Activated T-helper 2 cell treated with anti-CD3 and anti-CD28 coated beads, Interferon-gamma antibody, Interleukin-2, Interleukin-4, amounts not matched to agents 10 μg/mL and 5 μg/mL and 100 μg/mL, durations not matched to agents 14 hours and 24 hours and 36 hours (primary cell): ENCODE results near the gene PTPN6. TPM values are rescaled to one million over a fixed set of nuclear protein-coding genes. Genes with fewer than 3 reads are reported as not detected.
A peak's percentile ranks its signal among the peaks of the same experiment; 100 is the strongest.

ENCODE experiments used
- DNase-seq: peaks from one replicate; pipeline ENCODE4 v3.0.0; 2021; ENCODE audit warnings: low spot score
- H3K27ac Mint-ChIP-seq: one replicate; pipeline ENCODE4 v1.8.0; 2021; ENCODE audit warnings: mixed read lengths
- H3K27me3 Mint-ChIP-seq: one replicate; pipeline ENCODE4 v1.8.0; 2021; ENCODE audit warnings: low read depth, mixed read lengths
- H3K36me3 Mint-ChIP-seq: one replicate; pipeline ENCODE4 v1.8.0; 2021; ENCODE audit warnings: low read depth, mixed read lengths
- H3K4me1 Mint-ChIP-seq: one replicate; pipeline ENCODE4 v1.8.0; 2021; ENCODE audit warnings: low read depth, mixed read lengths
- H3K4me3 Mint-ChIP-seq: one replicate; pipeline ENCODE4 v1.8.0; 2021; ENCODE audit warnings: low read depth, mild to moderate bottlenecking, moderate library complexity, mixed read lengths
- H3K9me3 Mint-ChIP-seq: one replicate; pipeline ENCODE4 v1.8.0; 2021; ENCODE audit warnings: mixed read lengths
- intact Hi-C: fragments of 100-400 bp; cut with micrococcal nuclease; formaldehyde crosslinking; loops from one replicate; pipeline ENCODE4 v1.15.1; 2023
- total RNA-seq: library from RNA; stranded (reverse); gene quantifications from 2 replicates; pipeline ENCODE4 v1.2.3, GENCODE V29; 2022

PTPN6 gene
- total RNA-seq, 1 donor from 2014 or later: 250 TPM

GRCh38 chr12:6928022-6928702 lies 23.0 kb upstream of the PTPN6 start:
- Mint-ChIP-seq H3K9me3 (no peaks in the 10 kb centered on the region), H3K27ac (peak overlapping the region; percentile 85), H3K27me3 (no peaks in the 10 kb centered on the region), H3K36me3 (peaks cover 26% of the 10 kb centered on the region), H3K4me1 (peaks cover 61% of the 10 kb centered on the region), H3K4me3 (peak overlapping the region; percentile 94)
- DNase-seq: no peak
- intact Hi-C loops: no loop called here

DNA sequence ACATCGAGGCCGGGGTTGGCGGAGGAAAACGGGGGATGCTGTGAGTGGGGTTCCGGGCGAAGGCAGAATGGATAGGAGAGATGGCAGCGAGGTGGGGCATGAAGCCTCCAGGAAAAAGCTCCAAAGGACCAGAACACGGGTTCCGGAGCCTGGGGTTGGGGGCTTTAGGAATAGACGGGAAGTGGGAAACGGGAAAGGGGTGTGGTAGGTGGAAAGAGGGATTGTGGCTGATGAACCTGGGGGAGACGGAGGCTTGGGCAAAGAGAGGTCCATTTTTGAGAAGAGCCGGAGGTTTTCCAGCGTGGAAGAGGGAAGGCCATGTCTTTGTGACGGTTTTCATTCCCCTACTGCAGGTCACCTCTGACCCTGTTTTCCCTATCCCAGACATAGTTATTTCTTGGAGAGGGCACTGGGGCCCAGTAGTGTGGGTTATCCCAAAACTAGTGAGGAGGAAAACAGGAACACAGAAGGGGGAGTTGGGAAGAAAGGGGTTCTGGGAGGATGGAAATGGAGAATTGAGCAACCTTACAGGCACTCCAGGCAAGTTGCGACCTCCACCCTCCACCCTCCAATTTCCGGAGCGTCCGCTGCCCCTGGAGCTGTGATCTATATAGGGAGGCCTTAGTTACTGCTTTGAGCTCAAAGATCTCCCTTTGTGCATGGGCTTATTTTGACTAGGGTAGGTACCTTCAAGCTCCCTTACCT lies 22.3 kb upstream of the PTPN6 start:
- DNase-seq: no peak
- H3K27me3 Mint-ChIP-seq: no peaks in the 10 kb centered on the region
- peaks cover 26% of the 10 kb centered on the region for H3K36me3 Mint-ChIP-seq
- H3K9me3 Mint-ChIP-seq: no peaks in the 10 kb centered on the region
- intact Hi-C loops: no loop called here
- H3K4me1 Mint-ChIP-seq: peaks cover 65% of the 10 kb centered on the region
- peak overlapping the region; percentile 85 for H3K27ac Mint-ChIP-seq
- H3K4me3 Mint-ChIP-seq: peak overlapping the region; percentile 94

GRCh38 chr12:6929466-6930452 lies 21.4 kb upstream of the PTPN6 start:
- Mint-ChIP-seq H3K27ac (peak overlapping the region; percentile 74), H3K4me3 (peak overlapping the region; percentile 94), H3K4me1 (peaks cover 64% of the 10 kb centered on the region), H3K27me3 (no peaks in the 10 kb centered on the region), H3K9me3 (no peaks in the 10 kb centered on the region), H3K36me3 (peaks cover 25% of the 10 kb centered on the region)
- intact Hi-C loops: no loop called here
- DNase-seq: no peak

GRCh38 chr12:6932766-6933165 lies 18.4 kb upstream of the PTPN6 start:
- no peak for DNase-seq
- peak overlapping the region; percentile 70 for H3K27ac Mint-ChIP-seq
- peaks cover 66% of the 10 kb centered on the region for H3K4me1 Mint-ChIP-seq
- intact Hi-C loops: no loop called here
- peak overlapping the region; percentile 35 for H3K4me3 Mint-ChIP-seq
- no peaks in the 10 kb centered on the region for H3K9me3 Mint-ChIP-seq
- H3K36me3 Mint-ChIP-seq: peaks cover 48% of the 10 kb centered on the region
- H3K27me3 Mint-ChIP-seq: no peaks in the 10 kb centered on the region

- Mint-ChIP-seq H3K4me1 (peaks cover 63% of the 10 kb centered on the region), H3K36me3 (peaks cover 48% of the 10 kb centered on the region), H3K9me3 (no peaks in the 10 kb centered on the region), H3K27me3 (no peaks in the 10 kb centered on the region), H3K27ac (peak overlapping the region; percentile 95), H3K4me3 (peak overlapping the region; percentile 6)
- DNase-seq: no peak
- intact Hi-C loops: no loop called here
Observed at GRCh38 chr12:6934110-6934509, 17.0 kb upstream of the PTPN6 start.

- Mint-ChIP-seq H3K4me1 (peaks cover 53% of the 10 kb centered on the region), H3K36me3 (peaks cover 59% of the 10 kb centered on the region), H3K27me3 (no peaks in the 10 kb centered on the region), H3K27ac (peak overlapping the region; percentile 95), H3K9me3 (no peaks in the 10 kb centered on the region), H3K4me3 (peak overlapping the region; percentile 80)
- intact Hi-C loops: no loop called here
- no peak for DNase-seq
Observed at GRCh38 chr12:6935371-6936193, 15.6 kb upstream of the PTPN6 start.

DNA sequence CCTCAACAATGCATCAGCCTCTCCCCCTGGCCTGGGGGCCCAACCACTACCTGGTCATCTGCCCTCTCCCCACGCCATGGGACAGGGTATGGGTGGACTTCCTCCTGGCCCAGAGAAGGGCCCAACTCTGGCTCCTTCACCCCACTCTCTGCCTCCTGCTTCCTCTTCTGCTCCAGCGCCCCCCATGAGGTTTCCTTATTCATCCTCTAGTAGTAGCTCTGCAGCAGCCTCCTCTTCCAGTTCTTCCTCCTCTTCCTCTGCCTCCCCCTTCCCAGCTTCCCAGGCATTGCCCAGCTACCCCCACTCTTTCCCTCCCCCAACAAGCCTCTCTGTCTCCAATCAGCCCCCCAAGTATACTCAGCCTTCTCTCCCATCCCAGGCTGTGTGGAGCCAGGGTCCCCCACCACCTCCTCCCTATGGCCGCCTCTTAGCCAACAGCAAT lies 14.9 kb upstream of the PTPN6 start:
- peak overlapping the region; percentile 80 for H3K4me3 Mint-ChIP-seq
- peak overlapping the region; percentile 95 for H3K27ac Mint-ChIP-seq
- no peaks in the 10 kb centered on the region for H3K27me3 Mint-ChIP-seq
- H3K9me3 Mint-ChIP-seq: no peaks in the 10 kb centered on the region
- DNase-seq: no peak
- H3K36me3 Mint-ChIP-seq: peaks cover 58% of the 10 kb centered on the region
- intact Hi-C loops: no loop called here
- H3K4me1 Mint-ChIP-seq: peaks cover 48% of the 10 kb centered on the region

DNA sequence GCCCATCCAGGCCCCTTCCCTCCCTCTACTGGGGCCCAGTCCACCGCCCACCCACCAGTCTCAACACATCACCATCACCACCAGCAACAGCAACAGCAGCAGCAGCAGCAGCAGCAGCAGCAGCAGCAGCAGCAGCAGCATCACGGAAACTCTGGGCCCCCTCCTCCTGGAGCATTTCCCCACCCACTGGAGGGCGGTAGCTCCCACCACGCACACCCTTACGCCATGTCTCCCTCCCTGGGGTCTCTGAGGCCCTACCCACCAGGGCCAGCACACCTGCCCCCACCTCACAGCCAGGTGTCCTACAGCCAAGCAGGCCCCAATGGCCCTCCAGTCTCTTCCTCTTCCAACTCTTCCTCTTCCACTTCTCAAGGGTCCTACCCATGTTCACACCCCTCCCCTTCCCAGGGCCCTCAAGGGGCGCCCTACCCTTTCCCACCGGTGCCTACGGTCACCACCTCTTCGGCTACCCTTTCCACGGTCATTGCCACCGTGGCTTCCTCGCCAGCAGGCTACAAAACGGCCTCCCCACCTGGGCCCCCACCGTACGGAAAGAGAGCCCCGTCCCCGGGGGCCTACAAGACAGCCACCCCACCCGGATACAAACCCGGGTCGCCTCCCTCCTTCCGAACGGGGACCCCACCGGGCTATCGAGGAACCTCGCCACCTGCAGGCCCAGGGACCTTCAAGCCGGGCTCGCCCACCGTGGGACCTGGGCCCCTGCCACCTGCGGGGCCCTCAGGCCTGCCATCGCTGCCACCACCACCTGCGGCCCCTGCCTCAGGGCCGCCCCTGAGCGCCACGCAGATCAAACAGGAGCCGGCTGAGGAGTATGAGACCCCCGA lies 14.3 kb upstream of the PTPN6 start:
- Mint-ChIP-seq H3K27me3 (no peaks in the 10 kb centered on the region), H3K27ac (peak overlapping the region; percentile 95), H3K4me3 (peak overlapping the region; percentile 80), H3K4me1 (peaks cover 48% of the 10 kb centered on the region), H3K9me3 (no peaks in the 10 kb centered on the region), H3K36me3 (peaks cover 60% of the 10 kb centered on the region)
- DNase-seq: peak; percentile 65
- intact Hi-C loops: no loop called here

- intact Hi-C loops: loop anchor here (1.0 kb wide), 1 partner anchor 13 kb away; no protein-coding TSS in a partner anchor
- Mint-ChIP-seq H3K27ac (peak overlapping the region; percentile 95), H3K27me3 (no peaks in the 10 kb centered on the region), H3K4me3 (peak overlapping the region; percentile 80), H3K4me1 (peaks cover 44% of the 10 kb centered on the region), H3K36me3 (peaks cover 66% of the 10 kb centered on the region), H3K9me3 (no peaks in the 10 kb centered on the region)
- DNase-seq: peak; percentile 93
Observed at GRCh38 chr12:6937481-6938352, 13.4 kb upstream of the PTPN6 start.

DNA sequence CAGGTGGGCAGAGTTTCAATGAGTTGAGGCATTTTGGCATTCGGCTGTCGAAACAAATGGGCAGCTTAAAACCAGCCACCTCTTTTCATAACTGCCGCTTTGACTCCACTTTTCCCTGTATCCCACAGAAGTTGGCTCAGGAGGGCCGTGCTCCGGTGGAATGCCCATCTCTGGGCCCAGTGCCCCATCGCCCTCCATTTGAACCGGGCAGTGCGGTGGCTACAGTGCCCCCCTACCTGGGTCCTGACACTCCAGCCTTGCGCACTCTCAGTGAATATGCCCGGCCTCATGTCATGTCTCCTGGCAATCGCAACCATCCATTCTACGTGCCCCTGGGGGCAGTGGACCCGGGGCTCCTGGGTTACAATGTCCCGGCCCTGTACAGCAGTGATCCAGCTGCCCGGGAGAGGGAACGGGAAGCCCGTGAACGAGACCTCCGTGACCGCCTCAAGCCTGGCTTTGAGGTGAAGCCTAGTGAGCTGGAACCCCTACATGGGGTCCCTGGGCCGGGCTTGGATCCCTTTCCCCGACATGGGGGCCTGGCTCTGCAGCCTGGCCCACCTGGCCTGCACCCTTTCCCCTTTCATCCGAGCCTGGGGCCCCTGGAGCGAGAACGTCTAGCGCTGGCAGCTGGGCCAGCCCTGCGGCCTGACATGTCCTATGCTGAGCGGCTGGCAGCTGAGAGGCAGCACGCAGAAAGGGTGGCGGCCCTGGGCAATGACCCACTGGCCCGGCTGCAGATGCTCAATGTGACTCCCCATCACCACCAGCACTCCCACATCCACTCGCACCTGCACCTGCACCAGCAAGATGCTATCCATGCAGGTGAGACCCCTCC lies 12.6 kb upstream of the PTPN6 start:
- Mint-ChIP-seq H3K4me3 (peak overlapping the region; percentile 80), H3K27ac (peak overlapping the region; percentile 95), H3K27me3 (no peaks in the 10 kb centered on the region), H3K4me1 (peaks cover 41% of the 10 kb centered on the region), H3K36me3 (peaks cover 60% of the 10 kb centered on the region), H3K9me3 (no peaks in the 10 kb centered on the region)
- no peak for DNase-seq
- intact Hi-C loops: loop anchor here (1.0 kb wide), 1 partner anchor 14 kb away; no protein-coding TSS in a partner anchor
